Measurements from ENCODE around the gene BBS9. TPM values are rescaled to one million over a fixed set of nuclear protein-coding genes. Genes with fewer than 3 reads are reported as not detected.
"Not testable (repeated sequence)": the region's sequence is repeated elsewhere in the genome, so short reads cannot be mapped to it uniquely, and the experiment has no call there.

The BBS9 gene
- total and polyA plus RNA-seq, 4 donors = 3.5 to 37.2 (median 14.2) TPM

GRCh38 chr7:33094745-33095275 is 34.6 kb upstream of the BBS9 start:
- intact Hi-C loops (cut with DNase I); H3K27ac ChIP-seq (ENCODE audit: low read depth in 1 of 2, low read length in 2 of 2); H3K4me3 ChIP-seq (ENCODE audit: low read length in 2 of 2); H3K27me3 ChIP-seq (ENCODE audit: control insufficient read depth in 1 of 2, insufficient read depth in 2 of 2, low read length in 1 of 2); DNase-seq; H3K36me3 ChIP-seq (ENCODE audit: control insufficient read depth in 1 of 2, insufficient read depth in 2 of 2, low read length in 1 of 2); ATAC-seq (ENCODE audit: low FRiP score); H3K9me3 ChIP-seq (ENCODE audit: control insufficient read depth, low read length); H3K4me1 ChIP-seq (ENCODE audit: control insufficient read depth in 1 of 2, insufficient read depth in 2 of 2, low read length in 2 of 2): not testable (repeated sequence)
- WGBS, 2 donors = 76 to 86% methylated on average over 5 to 6 of the region's 6 CpGs

- Histone ChIP-seq H3K9me3 (ENCODE audit: control insufficient read depth, low read length) (no peaks in the 10 kb centered on the region), H3K27me3 (ENCODE audit: control insufficient read depth in 1 of 2, insufficient read depth in 2 of 2, low read length in 1 of 2) (no peaks in the 10 kb centered on the region), H3K36me3 (ENCODE audit: control insufficient read depth in 1 of 2, insufficient read depth in 2 of 2, low read length in 1 of 2) (peaks cover 0 to 10% of the 10 kb centered on the region in 2 donors), H3K4me3 (ENCODE audit: low read length in 2 of 2) (no peak overlapping the region), H3K27ac (ENCODE audit: low read depth in 1 of 2, low read length in 2 of 2) (no peak overlapping the region), H3K4me1 (ENCODE audit: control insufficient read depth in 1 of 2, insufficient read depth in 2 of 2, low read length in 2 of 2) (no peaks in the 10 kb centered on the region)
- no peak for ATAC-seq (ENCODE audit: low FRiP score)
- DNase-seq = no peak
- intact Hi-C loops (cut with DNase I) = no loop called here
- 62 to 76% methylated on average over 4 of the region's 4 CpGs for WGBS, 2 donors
Measured at GRCh38 chr7:33099154-33099940, 30.0 kb upstream of the BBS9 start.

GRCh38 chr7:33100770-33101169 is 28.6 kb upstream of the BBS9 start:
- Histone ChIP-seq H3K4me3 (ENCODE audit: low read length in 2 of 2) (no peak overlapping the region), H3K4me1 (ENCODE audit: control insufficient read depth in 1 of 2, insufficient read depth in 2 of 2, low read length in 2 of 2) (no peaks in the 10 kb centered on the region), H3K36me3 (ENCODE audit: control insufficient read depth in 1 of 2, insufficient read depth in 2 of 2, low read length in 1 of 2) (peaks cover 0 to 10% of the 10 kb centered on the region in 2 donors), H3K9me3 (ENCODE audit: control insufficient read depth, low read length) (no peaks in the 10 kb centered on the region), H3K27ac (ENCODE audit: low read depth in 1 of 2, low read length in 2 of 2) (no peak overlapping the region), H3K27me3 (ENCODE audit: control insufficient read depth in 1 of 2, insufficient read depth in 2 of 2, low read length in 1 of 2) (no peaks in the 10 kb centered on the region)
- ATAC-seq (ENCODE audit: low FRiP score) (no peak), DNase-seq (no peak)
- WGBS, 2 donors = 87 to 90% methylated on average over 3 of the region's 3 CpGs
- intact Hi-C loops (cut with DNase I) = no loop called here

GRCh38 chr7:33101906-33102305 is 27.5 kb upstream of the BBS9 start:
- intact Hi-C loops (cut with DNase I) = no loop called here
- 84 to 89% methylated on average over 3 of the region's 3 CpGs for WGBS, 2 donors
- Histone ChIP-seq H3K27me3 (ENCODE audit: control insufficient read depth in 1 of 2, insufficient read depth in 2 of 2, low read length in 1 of 2) (no peaks in the 10 kb centered on the region), H3K27ac (ENCODE audit: low read depth in 1 of 2, low read length in 2 of 2) (no peak overlapping the region), H3K4me1 (ENCODE audit: control insufficient read depth in 1 of 2, insufficient read depth in 2 of 2, low read length in 2 of 2) (peaks cover 0 to 1% of the 10 kb centered on the region in 2 donors), H3K9me3 (ENCODE audit: control insufficient read depth, low read length) (no peaks in the 10 kb centered on the region), H3K4me3 (ENCODE audit: low read length in 2 of 2) (no peak overlapping the region), H3K36me3 (ENCODE audit: control insufficient read depth in 1 of 2, insufficient read depth in 2 of 2, low read length in 1 of 2) (peaks cover 0 to 10% of the 10 kb centered on the region in 2 donors)
- no peak for DNase-seq
- ATAC-seq (ENCODE audit: low FRiP score) = no peak

- H3K27ac ChIP-seq (ENCODE audit: low read depth in 1 of 2, low read length in 2 of 2) = no peak overlapping the region
- WGBS, 2 donors = 39 to 42% methylated on average over 7 of the region's 7 CpGs
- DNase-seq = no peak
- peaks cover 5% of the 10 kb centered on the region in 2 donors for H3K4me1 ChIP-seq (ENCODE audit: control insufficient read depth in 1 of 2, insufficient read depth in 2 of 2, low read length in 2 of 2)
- H3K9me3 ChIP-seq (ENCODE audit: control insufficient read depth, low read length) = no peaks in the 10 kb centered on the region
- no peak for ATAC-seq (ENCODE audit: low FRiP score)
- intact Hi-C loops (cut with DNase I) = loop anchor here in 1 of 2 donors (5.0 kb wide), 1 partner anchor 45 kb away; the partner anchor contains the start of gene NT5C3A
- no peaks in the 10 kb centered on the region for H3K27me3 ChIP-seq (ENCODE audit: control insufficient read depth in 1 of 2, insufficient read depth in 2 of 2, low read length in 1 of 2)
- peaks cover 0 to 1% of the 10 kb centered on the region in 2 donors for H3K36me3 ChIP-seq (ENCODE audit: control insufficient read depth in 1 of 2, insufficient read depth in 2 of 2, low read length in 1 of 2)
- H3K4me3 ChIP-seq (ENCODE audit: low read length in 2 of 2) = no peak overlapping the region
Measured at GRCh38 chr7:33107136-33108066, 22.0 kb upstream of the BBS9 start.

- H3K4me3 ChIP-seq (ENCODE audit: low read length in 2 of 2) = peak overlapping the region; percentile 87 to 93
- H3K27me3 ChIP-seq (ENCODE audit: control insufficient read depth in 1 of 2, insufficient read depth in 2 of 2, low read length in 1 of 2) = no peaks in the 10 kb centered on the region
- no peak for ATAC-seq (ENCODE audit: low FRiP score)
- 1 to 2% methylated on average over 10 of the region's 10 CpGs for WGBS, 2 donors
- H3K27ac ChIP-seq (ENCODE audit: low read depth in 1 of 2, low read length in 2 of 2) = no peak overlapping the region
- H3K9me3 ChIP-seq (ENCODE audit: control insufficient read depth, low read length) = no peaks in the 10 kb centered on the region
- intact Hi-C loops (cut with DNase I) = loop anchor here in 1 of 2 donors (5.0 kb wide), 1 partner anchor 46 kb away; the partner anchor contains the start of gene NT5C3A
- no peaks in the 10 kb centered on the region for H3K36me3 ChIP-seq (ENCODE audit: control insufficient read depth in 1 of 2, insufficient read depth in 2 of 2, low read length in 1 of 2)
- no peak for DNase-seq
- peaks cover 5% of the 10 kb centered on the region in 2 donors for H3K4me1 ChIP-seq (ENCODE audit: control insufficient read depth in 1 of 2, insufficient read depth in 2 of 2, low read length in 2 of 2)
Measured at GRCh38 chr7:33108554-33109004, 20.8 kb upstream of the BBS9 start.

GRCh38 chr7:33109005-33109757 is 20.2 kb upstream of the BBS9 start, which contains the start of gene RP9:
TSS of gene RP9 (minus strand) at chr7:33109404. CDS start at chr7:33109372, 32 bp downstream.
- no peaks in the 10 kb centered on the region for H3K9me3 ChIP-seq (ENCODE audit: control insufficient read depth, low read length)
- no peaks in the 10 kb centered on the region for H3K36me3 ChIP-seq (ENCODE audit: control insufficient read depth in 1 of 2, insufficient read depth in 2 of 2, low read length in 1 of 2)
- H3K4me3 ChIP-seq (ENCODE audit: low read length in 2 of 2) = peak within 1 kb of the TSS; percentile 87 to 93
- intact Hi-C loops (cut with DNase I) = loop anchor here in 1 of 2 donors (5.0 kb wide), 1 partner anchor 47 kb away; the partner anchor contains the start of gene NT5C3A
- peak; percentile 93 for ATAC-seq (ENCODE audit: low FRiP score)
- peak; percentile 76 to 88 for DNase-seq
- 0% methylated on average over 50 to 100 of the region's 100 CpGs for WGBS, 2 donors
- H3K4me1 ChIP-seq (ENCODE audit: control insufficient read depth in 1 of 2, insufficient read depth in 2 of 2, low read length in 2 of 2) = peaks cover 5% of the 10 kb centered on the region in 2 donors
- H3K27me3 ChIP-seq (ENCODE audit: control insufficient read depth in 1 of 2, insufficient read depth in 2 of 2, low read length in 1 of 2) = no peaks in the 10 kb centered on the region
- H3K27ac ChIP-seq (ENCODE audit: low read depth in 1 of 2, low read length in 2 of 2) = peak within 1 kb of the TSS in 1 of 2 donors; percentile 64

All from aorta (tissue), 5 donors.